ENCODE results near the gene MRPL23. TPM values are rescaled to one million over a fixed set of nuclear protein-coding genes. Genes with fewer than 3 reads are reported as not detected.
"Not testable (repeated sequence)": the region's sequence is repeated elsewhere in the genome, so short reads cannot be mapped to it uniquely, and the experiment has no call there.

Gene MRPL23
- total RNA-seq, 1 experiment from 2014 or later = 109 TPM

DNA sequence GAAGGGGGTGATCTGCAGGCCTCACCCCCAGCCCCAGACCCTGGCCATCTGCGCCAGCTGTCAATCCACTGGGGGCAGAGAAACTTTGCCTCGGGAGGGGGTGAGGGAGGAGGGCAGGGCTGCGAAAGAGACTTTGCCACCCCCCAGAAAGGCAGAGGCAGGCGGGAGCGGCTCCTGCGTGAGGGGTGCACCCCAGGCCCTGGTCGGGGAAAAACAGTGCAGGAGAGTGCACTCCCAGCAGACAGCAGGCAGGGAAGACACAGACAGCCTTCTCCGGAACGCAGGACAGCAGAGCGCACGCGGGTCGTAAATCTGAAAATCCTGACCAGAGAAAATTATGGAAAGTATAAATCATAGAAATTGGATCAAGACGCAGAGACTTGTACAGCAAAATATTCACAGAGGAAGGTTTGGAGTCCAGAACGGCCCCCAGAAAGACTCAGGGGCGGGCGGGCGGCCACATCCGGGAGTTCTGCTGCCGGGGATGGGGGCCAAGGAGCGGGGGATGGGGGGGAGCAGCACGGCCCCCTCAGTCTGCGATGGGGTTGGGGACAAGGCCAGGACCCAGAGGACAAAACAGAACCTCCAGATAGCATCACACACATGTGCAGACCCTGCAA, 8.0 kb upstream of the MRPL23 start (continued):
- no peak for TF ChIP-seq JUND (IDR thresholded peaks at IDR 0.05)
- no peak for TF ChIP-seq ZFX (IDR thresholded peaks at IDR 0.05)
- no peak for TF ChIP-seq CEBPB (IDR thresholded peaks at IDR 0.05; ENCODE audit: low read depth)
- TF ChIP-seq, protein P1, sequence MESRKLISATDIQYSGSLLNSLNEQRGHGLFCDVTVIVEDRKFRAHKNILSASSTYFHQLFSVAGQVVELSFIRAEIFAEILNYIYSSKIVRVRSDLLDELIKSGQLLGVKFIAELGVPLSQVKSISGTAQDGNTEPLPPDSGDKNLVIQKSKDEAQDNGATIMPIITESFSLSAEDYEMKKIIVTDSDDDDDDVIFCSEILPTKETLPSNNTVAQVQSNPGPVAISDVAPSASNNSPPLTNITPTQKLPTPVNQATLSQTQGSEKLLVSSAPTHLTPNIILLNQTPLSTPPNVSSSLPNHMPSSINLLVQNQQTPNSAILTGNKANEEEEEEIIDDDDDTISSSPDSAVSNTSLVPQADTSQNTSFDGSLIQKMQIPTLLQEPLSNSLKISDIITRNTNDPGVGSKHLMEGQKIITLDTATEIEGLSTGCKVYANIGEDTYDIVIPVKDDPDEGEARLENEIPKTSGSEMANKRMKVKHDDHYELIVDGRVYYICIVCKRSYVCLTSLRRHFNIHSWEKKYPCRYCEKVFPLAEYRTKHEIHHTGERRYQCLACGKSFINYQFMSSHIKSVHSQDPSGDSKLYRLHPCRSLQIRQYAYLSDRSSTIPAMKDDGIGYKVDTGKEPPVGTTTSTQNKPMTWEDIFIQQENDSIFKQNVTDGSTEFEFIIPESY (IDR thresholded peaks at IDR 0.05; ENCODE audit: extremely low read depth, insufficient replicate concordance, low read length) = no peak
- TF ChIP-seq FOSL1 (IDR thresholded peaks at IDR 0.05; ENCODE audit: low read depth) = no peak
- no peak for TF ChIP-seq SP1 (IDR thresholded peaks at IDR 0.05; ENCODE audit: low read depth)
- TF ChIP-seq ATF3 (IDR thresholded peaks at IDR 0.05) = no peak
- TF ChIP-seq RAD21 (IDR thresholded peaks at IDR 0.05; ENCODE audit: low read depth) = no peak

DNA sequence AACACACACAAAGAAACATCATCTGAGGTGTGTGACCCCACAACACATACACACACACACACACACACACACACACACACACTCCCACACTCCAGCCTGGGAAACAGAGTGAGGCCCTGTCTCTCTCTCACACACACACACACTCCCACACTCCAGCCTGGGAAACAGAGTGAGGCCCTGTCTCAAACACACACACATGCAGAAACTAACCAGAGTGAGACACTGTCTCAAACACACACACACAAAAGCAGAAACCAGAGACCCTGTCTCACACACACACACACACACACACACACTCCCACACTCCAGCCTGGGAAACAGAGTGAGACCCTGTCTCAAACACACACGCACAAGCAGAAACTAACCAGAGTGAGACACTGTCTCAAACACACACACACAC, 7.3 kb upstream of the MRPL23 start:
- H3K4me1 ChIP-seq (ENCODE audit: control insufficient read depth in 1 of 2, insufficient read depth in 2 of 2, low read length in 2 of 2); H3K79me2 ChIP-seq (ENCODE audit: insufficient read depth, low read length); H2AFZ ChIP-seq (ENCODE audit: low read depth, low read length, poor library complexity, severe bottlenecking); H3K27me3 ChIP-seq (ENCODE audit: insufficient read depth, low read length); H4K20me1 ChIP-seq (ENCODE audit: insufficient read depth); H3K4me2 ChIP-seq (ENCODE audit: low read length); POLR2A ChIA-PET; H3K9me3 ChIP-seq (ENCODE audit: control insufficient read depth in 1 of 2, insufficient read depth in 1 of 2, low read depth in 1 of 2, low read length in 2 of 2); ATAC-seq; CTCF ChIA-PET; RAD21 ChIA-PET (ENCODE audit: low non-redundant PET in 1 of 2, low total read pairs in 2 of 2, uncharacterized antibody in 2 of 2, unreplicated experiment in 2 of 2); DNase-seq (ENCODE audit: low read depth, low spot score); H3K9ac ChIP-seq (ENCODE audit: low read length); H3K9me2 ChIP-seq (ENCODE audit: insufficient read depth); H3K4me3 ChIP-seq (replicated peaks in 1 of 2; ENCODE audit: low read depth in 1 of 2, low read length in 2 of 2); BruUV-seq (replicated peaks); H3K36me3 ChIP-seq (ENCODE audit: control insufficient read depth in 1 of 2, insufficient read depth in 2 of 2, low read length in 2 of 2); H3K27ac ChIP-seq (ENCODE audit: low read depth, low read length): not testable (repeated sequence)
- intact Hi-C loops (cut with micrococcal nuclease) = loop anchor here (10.0 kb wide), 1 partner anchor 45 kb away; the partner anchor contains the start of gene PRR33

Data from HCT116 (cell line).